DOHH2 (cell line): ENCODE results near the gene ITGBL1.

Experiments
- H3F3A ChIP-seq: fragments of 200-600 bp; sonication (generic), shearing (Covaris generic); 2 replicates; pipeline ENCODE4 v1.6.0; 2016; ENCODE audit warnings: antibody characterized with exemption, mild to moderate bottlenecking; ENCODE audit not compliant: control insufficient read depth, insufficient read depth
- H3K27ac ChIP-seq: fragments of 200-600 bp; sonication (generic); 2 replicates; pipeline ENCODE4 v1.5.1; 2014; ENCODE audit warnings: low read depth, mild to moderate bottlenecking, low read length, moderate library complexity
- H3K27me3 ChIP-seq: fragments of 200-600 bp; sonication (generic); 2 replicates; pipeline ENCODE4 v1.6.1; 2014; ENCODE audit warnings: mild to moderate bottlenecking, low read length, mixed read lengths; ENCODE audit not compliant: control insufficient read depth
- H3K36me3 ChIP-seq: fragments of 200-600 bp; sonication (generic); 2 replicates; pipeline ENCODE4 v1.6.1; 2014; ENCODE audit warnings: mild to moderate bottlenecking, low read length, moderate library complexity, mixed read lengths; ENCODE audit not compliant: control insufficient read depth
- H3K4me1 ChIP-seq: fragments of 200-600 bp; sonication (generic); 2 replicates; pipeline ENCODE4 v1.6.1; 2014; ENCODE audit warnings: mild to moderate bottlenecking, low read length, mixed read lengths; ENCODE audit not compliant: control insufficient read depth
- H3K4me2 ChIP-seq: fragments of 200-600 bp; sonication (generic); 2 replicates; pipeline ENCODE4 v1.6.0; 2014; ENCODE audit warnings: mild to moderate bottlenecking, low read length, moderate library complexity
- H3K4me3 ChIP-seq: fragments of 200-600 bp; sonication (generic); 2 replicates; pipeline ENCODE4 v1.5.1; 2014; ENCODE audit warnings: mild to moderate bottlenecking, low read length, mixed read lengths
- H3K79me2 ChIP-seq: fragments of 200-600 bp; sonication (generic); 2 replicates; pipeline ENCODE4 v1.6.1; 2014; ENCODE audit warnings: mild to moderate bottlenecking, low read length, mixed read lengths; ENCODE audit not compliant: control insufficient read depth
- H3K9me2 ChIP-seq: fragments of 200-600 bp; sonication (generic); replicated peaks from 2 replicates; pipeline ENCODE4 v1.6.1; 2014; ENCODE audit warnings: mild to moderate bottlenecking, low read length, mixed read lengths; ENCODE audit not compliant: control insufficient read depth
- H3K9me3 ChIP-seq: fragments of 200-600 bp; sonication (generic); 2 replicates; pipeline ENCODE4 v1.6.1; 2014; ENCODE audit warnings: antibody characterized with exemption, low read length, mixed read lengths; ENCODE audit not compliant: control insufficient read depth, insufficient read depth
- H4K20me1 ChIP-seq: fragments of 200-600 bp; sonication (generic); 2 replicates; pipeline ENCODE4 v1.6.0; 2014; ENCODE audit warnings: low read depth, mild to moderate bottlenecking, antibody characterized with exemption, low read length, moderate library complexity; ENCODE audit not compliant: control insufficient read depth, insufficient read depth
- CTCF ChIP-seq: fragments of 200-600 bp; sonication (generic); IDR thresholded peaks from one replicate; pipeline ENCODE4 v1.5.1; 2014; ENCODE audit warnings: antibody characterized with exemption, mild to moderate bottlenecking, low read depth, low read length; ENCODE audit not compliant: poor library complexity, severe bottlenecking
- EZH2phosphoT487 ChIP-seq: fragments of 200-600 bp; sonication (generic); IDR thresholded peaks from 2 replicates; pipeline ENCODE4 v1.6.1; 2017; ENCODE audit warnings: borderline replicate concordance, mild to moderate bottlenecking, antibody characterized with exemption, low read length, moderate library complexity, mixed read lengths

The ITGBL1 gene

DNA sequence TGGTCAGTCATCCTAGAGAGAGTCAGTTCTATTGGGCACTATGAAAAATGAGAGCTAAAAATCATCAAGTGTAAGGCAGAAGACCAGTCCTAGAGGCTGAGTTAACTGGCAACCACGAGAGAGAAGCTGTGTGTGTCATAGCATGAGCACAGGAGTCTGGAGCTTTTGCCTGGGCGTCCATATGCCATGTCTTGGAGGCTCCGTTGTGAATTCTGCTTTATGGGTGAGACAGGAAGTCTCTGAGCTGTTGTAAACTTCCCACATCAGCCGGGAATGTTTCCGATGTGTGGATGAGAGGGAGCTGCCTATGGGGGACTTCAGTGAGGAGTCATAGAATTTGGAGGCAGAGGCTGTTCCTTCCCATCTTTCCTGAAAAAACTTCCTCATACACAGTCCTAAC is 120.0 kb downstream of the ITGBL1 start:
- no peaks in the 10 kb centered on the region for H4K20me1 ChIP-seq
- TF ChIP-seq EZH2phosphoT487, result no peak
- TF ChIP-seq CTCF, result no peak
- no peaks in the 10 kb centered on the region for H3K4me1 ChIP-seq
- H3K79me2 ChIP-seq, result no peaks in the 10 kb centered on the region
- no peak overlapping the region for H3K4me3 ChIP-seq
- H3K9me2 ChIP-seq, result no peaks in the 10 kb centered on the region
- no peak overlapping the region for H3K4me2 ChIP-seq
- no peaks in the 10 kb centered on the region for H3K27me3 ChIP-seq
- no peak overlapping the region for H3K27ac ChIP-seq
- no peaks in the 10 kb centered on the region for H3K36me3 ChIP-seq
- H3F3A ChIP-seq, result no peaks in the 10 kb centered on the region
- no peaks in the 10 kb centered on the region for H3K9me3 ChIP-seq

GRCh38 chr13:101575581-101575980 is 123.1 kb downstream of the ITGBL1 start:
- no peaks in the 10 kb centered on the region for H3K9me3 ChIP-seq
- TF ChIP-seq CTCF (no peak), EZH2phosphoT487 (no peak)
- H3K4me1 ChIP-seq, result no peaks in the 10 kb centered on the region
- no peak overlapping the region for H3K27ac ChIP-seq
- H3K9me2 ChIP-seq, result no peaks in the 10 kb centered on the region
- no peaks in the 10 kb centered on the region for H3F3A ChIP-seq
- H3K79me2 ChIP-seq, result no peaks in the 10 kb centered on the region
- no peaks in the 10 kb centered on the region for H3K36me3 ChIP-seq
- no peak overlapping the region for H3K4me2 ChIP-seq
- H3K27me3 ChIP-seq, result no peaks in the 10 kb centered on the region
- H4K20me1 ChIP-seq, result no peaks in the 10 kb centered on the region
- no peak overlapping the region for H3K4me3 ChIP-seq

DNA sequence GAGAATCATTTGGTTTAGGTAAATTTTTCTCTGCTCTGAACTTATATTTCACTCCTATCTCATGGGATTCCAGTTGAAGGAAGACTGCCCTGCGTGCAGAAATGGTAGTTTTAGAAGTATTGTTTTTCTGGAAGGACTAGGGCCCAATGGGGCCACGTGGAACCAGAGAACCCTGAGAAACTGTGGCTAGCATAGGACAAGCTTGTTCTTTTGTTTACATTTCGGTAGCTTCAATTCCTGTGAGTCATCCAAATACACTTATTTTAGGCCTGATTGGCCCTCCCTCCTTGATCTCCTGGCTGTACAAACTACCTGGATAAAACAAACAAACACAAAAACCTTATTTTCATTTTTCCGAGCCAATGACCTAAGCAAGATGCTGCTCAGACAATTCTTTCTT is 124.0 kb downstream of the ITGBL1 start:
- no peaks in the 10 kb centered on the region for H3K79me2 ChIP-seq
- no peaks in the 10 kb centered on the region for H4K20me1 ChIP-seq
- no peaks in the 10 kb centered on the region for H3K9me3 ChIP-seq
- H3K36me3 ChIP-seq, result no peaks in the 10 kb centered on the region
- H3K4me1 ChIP-seq, result no peaks in the 10 kb centered on the region
- TF ChIP-seq EZH2phosphoT487 (no peak), CTCF (no peak)
- no peaks in the 10 kb centered on the region for H3K27me3 ChIP-seq
- no peaks in the 10 kb centered on the region for H3F3A ChIP-seq
- no peaks in the 10 kb centered on the region for H3K9me2 ChIP-seq
- H3K4me2 ChIP-seq, result no peak overlapping the region
- H3K27ac ChIP-seq, result no peak overlapping the region
- H3K4me3 ChIP-seq, result no peak overlapping the region

DNA sequence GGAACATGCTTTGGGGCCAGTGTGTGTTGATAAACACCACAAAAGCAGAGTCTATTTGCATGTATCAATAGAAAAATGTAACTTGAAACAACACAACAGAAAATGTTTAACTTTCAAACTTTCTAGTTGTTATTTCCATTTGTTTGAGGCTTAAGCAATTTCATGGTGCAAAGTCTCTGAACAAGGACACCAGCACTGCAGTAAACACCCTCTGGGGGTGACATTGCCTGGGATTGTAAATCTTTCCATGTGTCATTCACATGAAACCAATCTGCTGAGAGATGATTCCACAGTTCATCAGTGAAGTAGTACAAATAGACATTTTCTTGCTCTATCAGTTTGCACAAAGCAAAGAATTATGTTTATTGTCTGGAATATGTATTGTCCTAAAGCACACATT is 124.5 kb downstream of the ITGBL1 start:
- H3K4me2 ChIP-seq, result no peak overlapping the region
- H3F3A ChIP-seq, result no peaks in the 10 kb centered on the region
- no peaks in the 10 kb centered on the region for H3K36me3 ChIP-seq
- no peaks in the 10 kb centered on the region for H3K9me2 ChIP-seq
- H3K4me1 ChIP-seq, result no peaks in the 10 kb centered on the region
- H4K20me1 ChIP-seq, result no peaks in the 10 kb centered on the region
- H3K27me3 ChIP-seq, result no peaks in the 10 kb centered on the region
- no peaks in the 10 kb centered on the region for H3K79me2 ChIP-seq
- no peak for TF ChIP-seq EZH2phosphoT487
- TF ChIP-seq CTCF, result no peak
- H3K4me3 ChIP-seq, result no peak overlapping the region
- no peak overlapping the region for H3K27ac ChIP-seq
- no peaks in the 10 kb centered on the region for H3K9me3 ChIP-seq
